ENCODE results near the gene SYNM.
A peak's percentile ranks its signal among the peaks of the same experiment; 100 is the strongest.
"Not testable (repeated sequence)": the region's sequence is repeated elsewhere in the genome, so short reads cannot be mapped to it uniquely, and the experiment has no call there.

The SYNM gene

GRCh38 chr15:99104788-99105513 is at the start of gene SYNM:
Gene SYNM, plus strand, starts transcription at chr15:99105080. Its CDS starts 120 bp downstream, at chr15:99105200.
- H3K4me3 ChIP-seq (ENCODE audit: low read depth, low read length): no peak within 1 kb of the TSS
- peak; percentile 76 for TF ChIP-seq CTCF (IDR thresholded peaks at IDR 0.05; ENCODE audit: borderline replicate concordance, insufficient read depth, low read depth, low read length)

GRCh38 chr15:99055555-99056134 is 49.2 kb upstream of the SYNM start:
- no peak overlapping the region for H3K4me3 ChIP-seq (ENCODE audit: low read depth, low read length)
- no peak for TF ChIP-seq CTCF (IDR thresholded peaks at IDR 0.05; ENCODE audit: borderline replicate concordance, insufficient read depth, low read depth, low read length)

GRCh38 chr15:99057020-99057419 is 47.9 kb upstream of the SYNM start:
- no peak overlapping the region for H3K4me3 ChIP-seq (ENCODE audit: low read depth, low read length)
- no peak for TF ChIP-seq CTCF (IDR thresholded peaks at IDR 0.05; ENCODE audit: borderline replicate concordance, insufficient read depth, low read depth, low read length)

GRCh38 chr15:99057697-99058420 is 47.0 kb upstream of the SYNM start:
- peak overlapping the region; percentile 5 for H3K4me3 ChIP-seq (ENCODE audit: low read depth, low read length)

GRCh38 chr15:99058421-99058870 is 46.4 kb upstream of the SYNM start:
- peak overlapping the region; percentile 6 for H3K4me3 ChIP-seq (ENCODE audit: low read depth, low read length)
- TF ChIP-seq CTCF (IDR thresholded peaks at IDR 0.05; ENCODE audit: borderline replicate concordance, insufficient read depth, low read depth, low read length): no peak

More at GRCh38 chr15:99057697-99058420, 47.0 kb upstream of the SYNM start:
- no peak for TF ChIP-seq CTCF (IDR thresholded peaks at IDR 0.05; ENCODE audit: borderline replicate concordance, insufficient read depth, low read depth, low read length)

GRCh38 chr15:99059010-99059981 is 45.6 kb upstream of the SYNM start:
- peak overlapping the region; percentile 52 for H3K4me3 ChIP-seq (ENCODE audit: low read depth, low read length)
- TF ChIP-seq CTCF (IDR thresholded peaks at IDR 0.05; ENCODE audit: borderline replicate concordance, insufficient read depth, low read depth, low read length): peak; percentile 88

- H3K4me3 ChIP-seq (ENCODE audit: low read depth, low read length): not testable (repeated sequence)
Measured at GRCh38 chr15:99060186-99060585, 44.7 kb upstream of the SYNM start.

Measured in GM12875 (cell line).